HPDE6-E6E7 (cell line): ENCODE data around the gene LRFN2.

ENCODE experiments used
- DNase-seq: peaks from one replicate; pipeline ENCODE4 v3.0.0; 2011; ENCODE audit warnings: missing footprints; ENCODE audit errors: extremely low spot score

Gene LRFN2

DNA sequence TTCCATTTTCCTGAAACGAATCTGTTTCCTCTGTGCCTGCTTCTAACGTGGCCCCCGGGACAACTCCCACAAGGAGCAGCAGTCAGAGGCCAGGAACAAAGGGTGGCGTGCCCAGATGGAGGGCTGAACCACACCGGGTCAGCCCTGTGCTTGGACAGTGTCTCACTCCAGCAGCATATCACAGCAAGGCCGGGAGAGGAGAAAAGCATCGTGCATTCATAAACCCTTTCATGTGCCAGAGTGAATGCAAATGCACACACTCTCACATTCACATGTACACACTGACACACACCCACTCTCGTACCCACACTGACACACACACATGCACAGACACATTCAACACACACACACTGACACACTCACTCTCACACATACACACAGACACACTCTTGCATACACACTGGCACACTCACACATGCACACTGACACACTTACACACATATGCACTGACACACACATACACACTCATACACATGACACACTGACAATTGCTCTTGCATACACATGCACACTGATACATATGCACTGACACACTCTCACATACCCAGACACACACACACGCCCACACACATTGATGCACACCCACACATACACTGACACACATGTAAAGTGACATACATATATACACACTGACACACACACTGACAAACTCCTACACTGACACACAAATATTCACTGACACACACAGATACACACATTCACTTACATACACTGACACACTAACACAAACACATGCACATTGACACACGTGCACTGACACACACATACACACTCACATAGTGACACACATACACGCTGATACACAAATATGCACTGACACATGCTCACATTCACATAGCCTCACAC, 237.0 kb downstream of the LRFN2 start:
- no peak for DNase-seq

DNA sequence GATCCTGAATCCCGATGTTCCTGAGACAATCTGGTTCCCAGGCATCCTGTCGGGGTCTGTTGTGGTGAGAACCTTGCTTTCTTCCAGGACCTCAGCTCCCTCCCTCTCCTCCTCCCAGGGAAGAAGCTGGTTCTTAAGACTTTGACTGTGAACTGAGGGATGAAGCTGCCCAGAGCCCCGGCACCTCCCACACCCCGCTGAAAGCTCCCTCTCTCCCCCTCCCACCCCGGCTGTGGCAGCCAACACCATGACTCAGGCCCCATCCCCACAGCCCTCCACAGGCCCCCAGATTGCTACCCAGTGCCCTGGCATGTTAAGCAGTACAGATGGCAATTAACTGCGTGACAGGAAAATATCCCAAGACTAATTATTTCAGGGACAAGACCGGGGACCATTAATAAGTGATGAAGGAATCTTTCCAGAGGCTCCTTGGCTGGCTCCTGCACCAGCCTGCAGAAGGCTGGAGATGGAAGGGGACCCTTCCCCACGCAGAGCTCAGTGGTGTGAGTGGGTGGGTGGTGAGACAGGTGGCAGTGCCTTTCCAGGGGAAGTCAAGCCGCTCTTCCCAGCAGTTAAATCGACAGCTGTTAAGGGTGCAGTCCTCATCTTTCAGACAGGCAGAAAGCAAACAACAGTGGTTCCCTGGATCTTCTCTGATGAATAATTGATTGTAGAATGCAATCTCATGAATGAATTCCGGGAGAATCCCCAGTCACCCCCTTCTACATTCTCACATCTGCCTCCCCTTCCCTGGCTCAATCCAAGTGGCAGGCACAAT, 237.9 kb downstream of the LRFN2 start:
- DNase-seq, result no peak

DNA sequence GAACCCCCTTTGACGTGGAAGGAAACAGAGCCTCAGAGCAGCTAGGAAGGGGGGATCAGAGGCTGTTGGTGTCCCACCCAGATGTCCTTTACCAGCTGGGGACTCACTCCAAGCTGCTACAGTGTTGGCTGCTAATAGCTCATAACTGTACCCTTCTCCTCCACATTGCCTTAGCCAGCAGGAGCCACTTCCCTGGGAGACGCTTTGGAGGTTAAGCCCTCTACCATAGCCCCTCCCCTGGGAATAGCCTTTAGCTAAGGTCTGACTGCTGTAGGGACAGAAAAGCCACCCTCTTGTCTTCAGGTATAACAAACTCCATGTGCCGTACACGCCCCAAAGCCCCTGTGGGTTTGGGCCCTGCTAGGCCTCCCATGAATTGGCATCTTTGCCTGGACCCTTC, 238.6 kb downstream of the LRFN2 start:
- DNase-seq, result no peak

DNA sequence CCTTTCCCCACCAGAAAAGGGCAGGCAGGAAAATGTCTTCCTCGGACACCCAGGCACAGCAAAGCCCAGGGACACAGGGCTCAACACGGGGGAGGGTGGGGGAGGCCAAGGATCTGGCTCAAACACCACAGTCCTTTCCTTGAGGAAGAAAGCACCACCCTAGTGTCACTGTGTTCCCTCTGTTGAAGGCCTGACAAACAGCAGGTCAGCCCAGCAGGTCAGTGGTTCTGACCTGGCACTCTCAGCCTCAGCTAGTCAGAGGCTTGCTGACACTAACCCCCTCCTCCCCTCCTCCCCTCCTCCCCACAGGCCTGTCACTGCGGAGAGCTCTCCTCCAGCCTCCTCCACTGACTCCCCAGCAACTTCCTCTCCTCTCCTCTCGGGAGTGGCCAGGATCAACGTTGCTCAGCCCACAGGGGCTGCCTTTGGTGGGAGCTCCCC, 239.6 kb downstream of the LRFN2 start:
- no peak for DNase-seq

DNA sequence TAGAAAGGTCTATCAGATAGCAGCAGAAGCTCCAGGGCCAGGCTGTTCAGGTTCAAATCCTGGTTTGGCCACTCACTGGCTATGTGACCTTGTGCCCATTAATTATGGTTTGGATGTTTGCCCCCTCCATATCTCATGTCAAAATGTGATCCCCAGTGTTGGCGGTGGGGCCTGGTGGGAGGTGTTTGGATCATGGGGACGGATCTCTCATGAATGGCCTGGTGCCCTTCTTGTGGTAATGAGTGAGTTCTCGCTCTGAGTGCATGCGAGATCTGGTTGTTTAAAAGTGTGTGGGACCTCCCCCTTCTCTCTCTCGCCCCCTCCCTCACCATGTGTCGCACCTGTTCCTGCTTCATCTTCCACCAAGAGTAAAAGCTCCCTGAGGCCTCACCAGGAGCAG, 240.9 kb downstream of the LRFN2 start:
- DNase-seq, result no peak

DNA sequence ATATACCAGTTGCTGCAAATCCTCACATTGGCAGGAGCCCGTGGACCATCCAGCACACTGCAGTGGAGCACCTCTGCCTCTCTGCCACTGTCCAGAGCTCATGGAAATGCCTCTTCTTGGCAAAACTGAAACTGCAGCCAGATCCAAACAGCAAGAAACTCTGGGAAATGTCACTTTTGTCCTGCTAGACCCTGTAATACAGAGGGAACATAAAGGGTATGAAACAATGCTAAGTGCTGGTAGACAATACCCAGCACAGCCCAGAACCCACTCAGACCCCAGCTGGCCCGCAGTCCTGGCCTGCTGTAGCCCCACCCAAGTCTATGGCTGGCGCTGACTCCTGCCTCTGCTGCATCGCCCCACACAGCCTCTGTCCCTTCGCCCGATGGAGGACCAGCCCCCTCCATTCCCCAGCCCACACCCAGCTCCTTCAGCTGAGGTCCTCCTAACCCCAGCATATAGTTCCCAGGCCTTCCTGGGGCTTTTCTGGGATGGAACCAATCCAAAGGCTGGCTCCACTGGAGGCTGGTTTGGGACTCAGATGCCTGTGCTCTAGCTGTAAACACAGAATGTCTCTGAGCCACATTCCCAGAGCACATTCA, 242.5 kb downstream of the LRFN2 start:
- no peak for DNase-seq

DNA sequence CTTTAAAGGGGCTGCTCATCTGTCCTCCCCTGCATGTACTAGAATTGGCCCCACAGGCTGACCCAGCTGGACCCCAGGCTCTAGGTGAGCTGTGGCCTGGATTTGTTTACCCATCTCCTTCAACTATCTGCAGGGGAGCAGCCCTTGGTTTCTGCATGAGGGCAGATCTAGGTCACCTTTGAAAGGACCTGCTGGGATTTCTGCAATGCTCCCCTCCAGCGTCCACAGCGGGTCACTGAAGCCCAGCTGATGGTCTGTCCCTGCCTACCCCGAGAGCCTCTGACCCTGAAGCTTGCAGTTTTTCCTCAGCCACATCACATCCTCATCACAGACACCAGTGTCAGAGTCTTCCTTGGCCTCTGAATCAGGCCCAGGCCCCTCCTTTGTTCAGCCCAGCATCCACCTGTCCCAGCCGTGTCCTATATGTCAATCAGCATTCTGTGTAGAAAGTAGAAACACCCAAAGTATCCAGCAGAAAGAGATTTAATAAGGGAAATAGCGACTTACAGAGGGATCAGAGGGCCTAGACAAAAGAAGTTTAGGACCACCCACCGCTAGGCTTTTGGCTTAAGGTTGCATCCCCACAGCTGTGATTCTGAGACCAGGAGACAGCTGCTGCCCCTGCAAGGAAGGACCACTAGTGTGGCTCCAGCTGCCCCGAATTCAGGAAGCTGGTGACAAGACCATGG, 243.1 kb downstream of the LRFN2 start:
- DNase-seq, result no peak

DNA sequence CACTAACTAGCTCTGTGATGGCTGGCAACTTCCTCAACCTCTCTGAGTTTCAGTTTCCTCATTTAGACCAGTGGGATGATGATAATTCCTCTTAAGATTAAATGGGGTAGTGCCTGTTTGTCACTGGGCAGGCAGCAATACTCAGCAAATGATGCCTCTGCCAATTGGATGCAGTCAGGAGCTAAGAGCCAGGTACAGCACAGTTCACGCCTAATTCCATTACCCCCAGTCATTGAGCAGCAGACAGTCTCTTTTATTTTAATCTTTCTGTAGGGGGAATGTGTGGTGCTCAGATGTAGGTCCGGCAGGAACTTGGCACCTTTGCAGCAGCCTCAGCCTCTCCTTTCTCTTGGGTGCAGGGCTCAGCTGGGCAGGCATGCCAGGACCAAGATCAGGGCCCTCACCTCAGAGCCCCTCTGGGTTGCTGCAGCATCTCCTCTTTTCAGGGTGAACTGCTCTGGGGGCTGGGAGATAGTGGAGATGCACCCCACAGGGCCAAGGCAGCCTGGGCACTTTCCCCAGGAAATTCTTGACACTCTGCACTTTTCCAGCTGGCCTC, 243.8 kb downstream of the LRFN2 start:
- no peak for DNase-seq

DNA sequence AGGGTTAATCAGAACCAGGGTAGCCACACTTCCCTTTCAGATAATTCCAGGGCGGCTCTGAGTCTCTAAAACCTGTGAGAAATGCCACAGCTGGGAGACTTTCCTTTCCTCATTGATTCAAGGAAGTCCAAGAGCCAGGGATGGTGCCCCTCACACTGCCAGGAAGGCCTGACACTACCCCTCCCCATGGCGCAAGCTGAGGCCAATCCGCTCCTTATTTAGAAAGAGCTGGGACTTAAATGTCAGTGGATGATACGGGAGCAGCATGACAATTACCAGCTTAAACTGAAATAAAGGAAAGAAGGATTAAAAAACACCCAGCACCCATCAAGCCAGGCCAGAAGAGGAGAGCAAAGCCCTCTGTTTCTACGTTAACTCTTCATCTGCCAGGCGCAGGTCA, 244.4 kb downstream of the LRFN2 start:
- DNase-seq, result no peak

DNA sequence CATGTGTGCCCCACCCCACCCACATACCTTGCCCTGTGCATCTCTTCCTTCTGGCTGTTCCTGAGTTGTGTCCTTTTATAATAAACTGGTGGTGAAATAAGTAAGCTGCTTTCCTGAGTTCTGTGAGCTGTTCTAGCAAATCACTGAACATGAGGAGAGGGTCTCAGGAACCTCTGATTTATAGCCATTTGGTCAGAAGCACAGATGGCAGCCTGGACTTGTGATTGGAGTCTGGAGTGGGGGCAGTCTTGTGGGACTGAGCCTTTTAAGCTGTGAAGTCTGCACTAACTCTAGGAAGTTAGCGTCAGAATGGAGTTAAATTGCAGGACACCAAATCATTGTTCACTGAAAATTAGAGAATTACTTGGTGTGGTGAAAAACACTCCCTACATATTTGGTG, 245.4 kb downstream of the LRFN2 start:
- DNase-seq, result no peak
